ENCODE measurements around the gene ENTPD3.
"Not testable (repeated sequence)": the region's sequence is repeated elsewhere in the genome, so short reads cannot be mapped to it uniquely, and the experiment has no call there.

Gene ENTPD3

DNA sequence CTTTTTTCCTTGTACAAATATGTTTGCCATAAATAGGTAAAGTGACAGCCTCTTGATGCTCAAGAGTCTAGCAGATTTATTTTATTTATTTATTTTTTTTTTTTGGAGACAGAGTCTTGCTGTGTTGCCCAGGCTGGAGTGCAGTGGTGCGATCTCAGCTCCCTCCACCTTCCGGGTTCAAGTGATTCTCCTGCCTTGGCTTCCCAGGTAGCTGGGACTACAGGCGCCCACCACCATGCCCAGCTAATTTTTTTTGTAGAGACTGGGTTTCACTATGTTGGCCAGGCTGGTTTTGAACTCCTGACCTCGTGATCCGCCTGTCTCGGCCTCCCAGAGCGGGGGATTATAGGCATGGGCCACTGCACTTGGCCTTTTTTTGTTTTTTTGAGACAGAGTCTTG, 75.9 kb downstream of the ENTPD3 start:
- FAIRE-seq = not testable (repeated sequence)

GRCh38 chr3:40463579-40463978, 76.6 kb downstream of the ENTPD3 start:
- no peak for FAIRE-seq

DNA sequence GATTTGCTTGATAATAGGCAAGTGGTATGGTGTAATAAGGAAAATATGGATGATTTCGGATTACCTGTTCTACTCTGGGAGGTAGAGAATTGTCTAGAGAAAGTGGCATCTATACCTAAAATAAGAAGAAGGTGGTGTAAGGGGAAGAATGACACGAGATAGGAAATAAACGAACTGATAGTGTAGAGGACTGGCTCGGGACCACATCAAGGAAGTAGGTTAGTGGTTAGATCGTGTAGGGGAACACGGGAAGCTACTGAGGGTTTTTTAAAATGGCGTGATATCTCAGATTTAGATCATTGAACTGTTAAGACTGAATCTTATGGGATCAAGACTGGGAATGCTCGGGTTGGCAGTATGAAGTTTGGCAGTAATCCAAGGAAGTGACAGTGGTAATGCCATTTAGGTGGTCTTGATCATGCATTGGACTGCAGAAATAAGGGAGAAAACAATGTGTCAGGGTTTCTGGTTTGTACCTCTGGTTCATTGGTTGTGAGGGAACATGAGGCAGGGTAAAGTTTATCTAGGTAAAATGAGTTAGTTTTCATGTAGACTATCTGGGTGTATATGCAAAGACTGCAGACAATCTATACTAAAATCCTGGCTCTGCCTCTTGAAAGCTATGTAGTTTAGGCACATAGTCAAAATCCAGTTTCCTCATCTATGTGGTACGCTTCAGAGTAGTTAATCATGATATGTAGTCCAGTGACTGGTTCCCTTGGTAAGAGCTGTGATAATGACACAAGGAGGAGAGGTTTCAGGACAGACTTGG, 77.5 kb downstream of the ENTPD3 start:
- FAIRE-seq = no peak

- no peak for FAIRE-seq
Observed at GRCh38 chr3:40465111-40465407, 78.1 kb downstream of the ENTPD3 start.

GRCh38 chr3:40465456-40465855, 78.5 kb downstream of the ENTPD3 start:
- FAIRE-seq = no peak

GRCh38 chr3:40468018-40468417, 81.0 kb downstream of the ENTPD3 start:
- FAIRE-seq = no peak

DNA sequence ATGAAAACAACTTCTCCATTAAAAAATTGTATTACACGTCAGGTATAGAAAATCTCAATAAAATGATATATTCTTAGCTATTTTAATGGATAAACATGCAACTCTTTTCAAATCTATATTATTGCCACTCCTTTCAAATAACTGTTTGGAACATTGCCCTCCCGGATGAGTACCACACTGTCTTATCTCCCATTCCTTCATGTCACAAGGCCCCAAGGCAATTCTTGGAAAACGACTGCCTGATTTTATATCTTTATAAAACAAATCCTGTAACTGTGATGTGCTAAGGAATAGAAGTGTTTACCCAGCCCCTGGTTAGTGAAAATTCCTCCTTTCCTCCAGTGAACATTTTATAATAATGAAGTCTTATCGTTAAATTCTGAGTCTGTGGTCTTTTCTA, 83.7 kb downstream of the ENTPD3 start:
- FAIRE-seq = no peak

- FAIRE-seq = no peak
Observed at GRCh38 chr3:40476478-40477470, 89.8 kb downstream of the ENTPD3 start, which contains the start of gene ZNF619. Gene ZNF619, plus strand, starts transcription at chr3:40477122. Its CDS starts 858 bp downstream, at chr3:40477980.

DNA sequence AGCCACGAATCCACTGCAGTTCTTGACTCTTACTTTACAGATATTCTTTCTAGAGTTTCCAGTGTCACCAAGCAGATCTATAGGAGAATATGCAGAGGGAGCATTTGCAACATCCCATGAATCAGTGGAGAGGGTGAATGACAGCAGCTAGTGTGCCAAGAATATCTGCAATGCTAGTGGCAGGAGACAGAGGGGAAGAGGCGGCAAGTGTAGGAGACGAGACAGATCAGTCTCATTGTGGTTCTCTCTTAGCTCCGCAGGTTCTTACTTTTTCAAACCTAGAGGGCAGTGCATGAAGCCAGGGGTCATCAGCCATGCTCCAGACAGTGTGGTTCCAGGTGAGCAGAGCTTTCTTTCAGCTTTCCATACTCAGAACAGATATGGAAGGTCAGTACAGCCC, 90.7 kb downstream of the ENTPD3 start:
- no peak for FAIRE-seq
